ENCODE measurements around the gene FAM222B. TPM values are rescaled to one million over a fixed set of nuclear protein-coding genes. Genes with fewer than 3 reads are reported as not detected.

Gene FAM222B
- total RNA-seq, 4 donors from 2014 or later, result 28.1 to 55.8 (median 44.6) TPM

DNA sequence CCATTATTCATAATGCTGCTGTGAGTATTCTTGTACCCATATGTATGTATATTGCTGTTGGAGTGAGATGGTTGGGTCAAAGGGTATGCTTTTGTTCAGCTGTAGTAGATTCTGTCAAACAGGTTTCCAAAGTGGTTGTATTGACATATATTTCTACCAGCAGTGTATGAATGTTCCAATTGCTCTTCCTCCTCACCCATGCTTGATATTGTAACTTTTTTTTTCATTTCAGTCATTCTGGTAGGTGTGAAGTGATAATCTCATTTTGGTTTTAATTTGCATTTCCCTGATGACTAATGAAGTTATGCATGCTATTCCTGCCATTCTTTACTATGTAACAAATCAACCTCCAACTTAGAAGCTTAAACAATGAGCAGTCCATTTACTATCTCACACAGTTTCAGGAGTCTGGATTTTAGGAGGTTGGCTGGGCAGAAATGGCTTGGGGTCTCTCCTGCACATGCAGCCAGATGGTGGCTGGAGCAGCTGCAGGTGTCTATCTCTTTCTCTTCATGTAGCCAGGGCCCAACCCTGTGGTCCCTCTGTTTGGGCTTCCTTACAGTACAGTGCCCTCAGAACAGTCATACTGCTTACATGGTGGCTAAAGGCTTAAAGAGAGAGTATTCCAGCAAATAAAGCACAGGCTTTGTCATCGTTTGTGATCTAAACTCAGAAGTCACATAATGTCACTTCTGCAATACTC is 33.4 kb upstream of the FAM222B start:
- Histone ChIP-seq H3K4me1 (peaks cover 0 to 6% (median 0%) of the 10 kb centered on the region in 4 donors), H3K27me3 (no peaks in the 10 kb centered on the region), H3K36me3 (peaks cover 0 to 24% (median 0%) of the 10 kb centered on the region in 3 donors), H3K27ac (no peak overlapping the region), H3K9me3 (no peaks in the 10 kb centered on the region), H3K4me3 (no peak overlapping the region)
- no peak for DNase-seq
- TF ChIP-seq, protein P1, sequence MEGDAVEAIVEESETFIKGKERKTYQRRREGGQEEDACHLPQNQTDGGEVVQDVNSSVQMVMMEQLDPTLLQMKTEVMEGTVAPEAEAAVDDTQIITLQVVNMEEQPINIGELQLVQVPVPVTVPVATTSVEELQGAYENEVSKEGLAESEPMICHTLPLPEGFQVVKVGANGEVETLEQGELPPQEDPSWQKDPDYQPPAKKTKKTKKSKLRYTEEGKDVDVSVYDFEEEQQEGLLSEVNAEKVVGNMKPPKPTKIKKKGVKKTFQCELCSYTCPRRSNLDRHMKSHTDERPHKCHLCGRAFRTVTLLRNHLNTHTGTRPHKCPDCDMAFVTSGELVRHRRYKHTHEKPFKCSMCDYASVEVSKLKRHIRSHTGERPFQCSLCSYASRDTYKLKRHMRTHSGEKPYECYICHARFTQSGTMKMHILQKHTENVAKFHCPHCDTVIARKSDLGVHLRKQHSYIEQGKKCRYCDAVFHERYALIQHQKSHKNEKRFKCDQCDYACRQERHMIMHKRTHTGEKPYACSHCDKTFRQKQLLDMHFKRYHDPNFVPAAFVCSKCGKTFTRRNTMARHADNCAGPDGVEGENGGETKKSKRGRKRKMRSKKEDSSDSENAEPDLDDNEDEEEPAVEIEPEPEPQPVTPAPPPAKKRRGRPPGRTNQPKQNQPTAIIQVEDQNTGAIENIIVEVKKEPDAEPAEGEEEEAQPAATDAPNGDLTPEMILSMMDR (IDR thresholded peaks at IDR 0.05), result no peak
- TF ChIP-seq POLR2A (IDR thresholded peaks at IDR 0.05), result no peak

DNA sequence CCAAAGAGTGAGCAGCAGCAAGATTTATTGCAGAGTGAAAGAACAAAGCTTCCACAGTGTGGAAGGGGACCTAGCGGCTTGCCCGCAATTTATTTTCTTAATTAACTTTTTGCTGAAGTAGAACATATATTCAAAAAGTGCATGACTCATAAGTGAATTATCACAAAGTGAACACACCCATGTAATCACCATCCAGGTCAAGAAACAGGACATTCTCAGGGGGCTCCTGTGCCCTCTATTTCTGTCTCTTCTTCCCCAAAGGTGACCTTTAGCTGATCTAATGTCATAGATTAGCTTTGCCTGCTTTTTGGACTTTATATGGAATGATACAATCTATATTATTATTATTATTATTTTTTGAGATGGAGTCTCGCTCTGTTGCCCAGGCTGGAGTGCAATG is 32.2 kb upstream of the FAM222B start:
- no peak for DNase-seq
- Histone ChIP-seq H3K9me3 (no peaks in the 10 kb centered on the region), H3K4me1 (peaks cover 0 to 9% (median 0%) of the 10 kb centered on the region in 4 donors), H3K27me3 (no peaks in the 10 kb centered on the region), H3K4me3 (no peak overlapping the region), H3K27ac (no peak overlapping the region), H3K36me3 (peaks cover 0 to 11% (median 0%) of the 10 kb centered on the region in 3 donors)
- TF ChIP-seq POLR2A (IDR thresholded peaks at IDR 0.05), result no peak
- TF ChIP-seq, protein P1 (IDR thresholded peaks at IDR 0.05), result no peak

DNA sequence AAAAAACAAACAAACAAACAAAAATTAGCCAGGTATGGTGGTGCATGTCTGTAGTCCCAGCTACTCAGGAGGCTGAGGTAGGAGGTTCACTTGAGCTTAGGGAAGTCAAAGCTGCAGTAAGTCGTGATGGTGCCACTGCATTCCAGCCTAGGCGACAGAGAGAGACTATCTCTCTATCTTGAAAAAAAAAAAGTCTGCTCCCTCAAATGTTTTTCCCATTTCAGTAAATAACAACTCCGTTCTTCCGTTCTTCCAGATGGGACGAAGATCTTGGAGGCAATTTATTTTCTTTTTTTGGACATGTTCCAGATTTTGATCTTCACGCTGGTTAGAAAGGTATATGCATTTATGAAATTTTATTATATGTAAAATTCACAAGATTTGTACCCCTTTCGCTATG is 31.2 kb upstream of the FAM222B start:
- TF ChIP-seq, protein P1 (IDR thresholded peaks at IDR 0.05), result no peak
- no peak for TF ChIP-seq POLR2A (IDR thresholded peaks at IDR 0.05)
- Histone ChIP-seq H3K4me3 (no peak overlapping the region), H3K9me3 (no peaks in the 10 kb centered on the region), H3K36me3 (peaks cover 0 to 2% (median 0%) of the 10 kb centered on the region in 3 donors), H3K4me1 (peaks cover 0 to 9% (median 0%) of the 10 kb centered on the region in 4 donors), H3K27me3 (no peaks in the 10 kb centered on the region), H3K27ac (no peak overlapping the region)
- no peak for DNase-seq

DNA sequence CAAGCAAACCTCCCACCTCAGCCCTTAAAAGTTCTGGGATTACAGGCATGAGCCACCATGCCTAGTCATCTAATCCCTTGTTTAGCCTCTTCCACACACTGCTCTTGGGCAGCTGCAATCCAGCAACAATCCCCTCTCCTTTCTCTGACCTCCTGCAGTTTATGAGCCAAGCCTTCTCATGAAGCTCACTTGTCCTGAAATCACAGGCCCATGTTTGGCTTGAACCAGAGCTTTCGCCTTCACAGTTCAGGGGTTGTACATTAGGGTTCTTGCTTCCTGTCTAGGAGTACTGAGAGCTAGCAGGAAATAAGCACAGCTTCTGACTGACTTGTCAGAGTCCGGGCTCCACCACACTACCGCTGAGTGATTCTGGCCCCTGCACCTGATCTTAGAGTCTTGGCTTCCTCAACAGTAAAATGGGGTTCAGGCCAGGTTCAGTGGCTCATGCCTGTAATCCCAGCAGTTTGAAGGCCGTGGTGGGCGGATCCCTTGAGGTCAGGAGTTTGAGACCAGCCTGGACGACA is 28.5 kb upstream of the FAM222B start:
- H3K27me3 ChIP-seq, result no peaks in the 10 kb centered on the region
- peak in 2 of 3 donors; percentile 70 to 79 for DNase-seq
- H3K4me1 ChIP-seq, result peaks cover 0 to 9% (median 0%) of the 10 kb centered on the region in 4 donors
- no peak for TF ChIP-seq POLR2A (IDR thresholded peaks at IDR 0.05)
- TF ChIP-seq, protein P1 (IDR thresholded peaks at IDR 0.05), result no peak
- no peaks in the 10 kb centered on the region for H3K36me3 ChIP-seq
- H3K9me3 ChIP-seq, result no peaks in the 10 kb centered on the region
- H3K27ac ChIP-seq, result peak overlapping the region in 2 of 4 donors; percentile 60 to 66
- no peak overlapping the region for H3K4me3 ChIP-seq

DNA sequence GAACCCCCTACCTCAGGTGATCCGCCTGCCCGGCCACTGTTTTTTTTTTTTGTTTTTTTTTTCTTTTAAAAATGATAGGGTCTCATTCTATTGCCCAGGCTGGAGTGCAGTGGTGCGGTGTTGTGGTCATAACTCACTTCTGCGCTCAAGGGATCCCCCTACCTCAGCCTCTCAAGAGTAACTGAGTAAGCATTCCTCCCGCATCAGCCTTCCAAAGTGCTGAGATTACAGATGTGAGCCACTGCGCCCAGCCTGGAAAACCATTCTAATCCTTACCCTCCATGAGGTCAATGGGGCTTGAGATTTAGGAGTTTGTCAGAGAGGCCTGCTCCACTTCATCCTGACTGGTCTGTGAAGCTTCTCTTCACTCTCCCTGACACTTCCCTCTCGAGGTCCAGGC is 24.7 kb upstream of the FAM222B start:
- TF ChIP-seq POLR2A (IDR thresholded peaks at IDR 0.05), result no peak
- TF ChIP-seq, protein P1 (IDR thresholded peaks at IDR 0.05), result no peak
- H3K4me3 ChIP-seq, result no peak overlapping the region
- H3K9me3 ChIP-seq, result no peaks in the 10 kb centered on the region
- no peaks in the 10 kb centered on the region for H3K36me3 ChIP-seq
- H3K27me3 ChIP-seq, result no peaks in the 10 kb centered on the region
- no peak for DNase-seq
- peaks cover 0 to 10% (median 7%) of the 10 kb centered on the region in 4 donors for H3K4me1 ChIP-seq
- H3K27ac ChIP-seq, result no peak overlapping the region
